ENCODE measurements around the gene SYNE3.

SYNE3 gene

GRCh38 chr14:95524706-95525512, 8.5 kb upstream of the SYNE3 start:
- no peak for DNase-seq (ENCODE audit: extremely low spot score)
- ChIA-PET POLR2A (no interaction called here), CTCF (interaction anchor here (2.3 to 8.2 kb wide), 6 partner anchors 8 to 98 kb away, joined by 6 to 152 read pairs (median 32); partner anchors contain the start of gene SYNE3)
- TF ChIP-seq CTCF (IDR thresholded peaks at IDR 0.05; ENCODE audit: control extremely low read depth, extremely low read depth, low read depth, missing control alignments) = no peak

- no peak for TF ChIP-seq CTCF (IDR thresholded peaks at IDR 0.05; ENCODE audit: control extremely low read depth, extremely low read depth, low read depth, missing control alignments)
- DNase-seq (ENCODE audit: extremely low spot score) = no peak
- POLR2A ChIA-PET = no interaction called here
- CTCF ChIA-PET = interaction anchor here (1.0 to 8.2 kb wide), 7 partner anchors 8 to 97 kb away, joined by 3 to 152 read pairs (median 7); partner anchors contain the start of gene SYNE3
Observed at GRCh38 chr14:95523815-95524448, 7.5 kb upstream of the SYNE3 start.

GRCh38 chr14:95523051-95523814, 6.8 kb upstream of the SYNE3 start:
- POLR2A ChIA-PET = no interaction called here

GRCh38 chr14:95522556-95522955, 6.1 kb upstream of the SYNE3 start:
- CTCF ChIA-PET = interaction anchor here (0.9 to 8.2 kb wide), 9 partner anchors 7 to 95 kb away, joined by 3 to 152 read pairs (median 6); partner anchors contain the start of gene SYNE3
- no peak for DNase-seq (ENCODE audit: extremely low spot score)
- POLR2A ChIA-PET = no interaction called here
- no peak for TF ChIP-seq CTCF (IDR thresholded peaks at IDR 0.05; ENCODE audit: control extremely low read depth, extremely low read depth, low read depth, missing control alignments)

More at GRCh38 chr14:95523051-95523814, 6.8 kb upstream of the SYNE3 start:
- TF ChIP-seq CTCF (IDR thresholded peaks at IDR 0.05; ENCODE audit: control extremely low read depth, extremely low read depth, low read depth, missing control alignments) = no peak
- DNase-seq (ENCODE audit: extremely low spot score) = no peak
- CTCF ChIA-PET = interaction anchor here (0.9 to 8.2 kb wide), 9 partner anchors 7 to 96 kb away, joined by 3 to 152 read pairs (median 6); partner anchors contain the start of gene SYNE3

- ChIA-PET CTCF (interaction anchor here (1.1 to 8.2 kb wide), 6 partner anchors 11 to 95 kb away, joined by 3 to 152 read pairs (median 6); no protein-coding TSS in a partner anchor), POLR2A (no interaction called here)
- DNase-seq (ENCODE audit: extremely low spot score) = no peak
- TF ChIP-seq CTCF (IDR thresholded peaks at IDR 0.05; ENCODE audit: control extremely low read depth, extremely low read depth, low read depth, missing control alignments) = no peak
Observed at GRCh38 chr14:95522116-95522515, 5.7 kb upstream of the SYNE3 start.

GRCh38 chr14:95521001-95521400, 4.6 kb upstream of the SYNE3 start:
- CTCF ChIA-PET = interaction anchor here (1.0 to 1.5 kb wide), 2 partner anchors 12 to 94 kb away, joined by 3 to 4 read pairs; no protein-coding TSS in a partner anchor
- no peak for TF ChIP-seq CTCF (IDR thresholded peaks at IDR 0.05; ENCODE audit: control extremely low read depth, extremely low read depth, low read depth, missing control alignments)
- DNase-seq (ENCODE audit: extremely low spot score) = no peak
- POLR2A ChIA-PET = interaction anchor here (0.7 kb wide), 1 partner anchor 12 kb away, joined by 3 read pairs; no protein-coding TSS in a partner anchor
